HepG2 (cell line): ENCODE measurements around the gene ZNF48. TPM values are rescaled to one million over a fixed set of nuclear protein-coding genes. Genes with fewer than 3 reads are reported as not detected.

Experiments
- CAMTA2 ChIP-seq: sonication (generic); formaldehyde crosslinking; IDR thresholded peaks from 2 replicates; pipeline ENCODE4 v1.4.0; 2020; ENCODE audit warnings: mild to moderate bottlenecking, missing genetic modification reagents, borderline replicate concordance
- CHD2 ChIP-seq: IDR thresholded peaks from 2 replicates; pipeline ENCODE4 v1.6.1; 2011; ENCODE audit warnings: low read depth, low read length, improper control_type of control experiment
- FOSL2 ChIP-seq: sonication (generic); formaldehyde crosslinking; IDR thresholded peaks from 2 replicates; pipeline ENCODE4 v1.4.0; 2020; ENCODE audit warnings: missing genetic modification reagents
- HHEX ChIP-seq: IDR thresholded peaks from 2 replicates; pipeline ENCODE4 v1.6.1; 2016; ENCODE audit warnings: control low read depth
- IKZF4 ChIP-seq: sonication (generic); formaldehyde crosslinking; IDR thresholded peaks from 2 replicates; pipeline ENCODE4 v1.5.1; 2020; ENCODE audit warnings: borderline replicate concordance, mild to moderate bottlenecking, low read depth, missing genetic modification reagents; ENCODE audit errors: not compliant biosample characterization
- KDM2A ChIP-seq: sonication (generic); formaldehyde crosslinking; IDR thresholded peaks from 2 replicates; pipeline ENCODE4 v1.4.0; 2020; ENCODE audit warnings: low read depth, missing genetic modification reagents, borderline replicate concordance
- NR1H2 ChIP-seq: sonication (generic); formaldehyde crosslinking; IDR thresholded peaks from 2 replicates; pipeline ENCODE4 v1.8.1; 2022; ENCODE audit warnings: low read depth, missing genetic modification reagents, borderline replicate concordance
- POLR2AphosphoS5 ChIP-seq: IDR thresholded peaks from 2 replicates; pipeline ENCODE4 v1.6.1; 2012; ENCODE audit warnings: low read depth, low read length
- POLR2G ChIP-seq: fragments of 200-400 bp; formaldehyde crosslinking; IDR thresholded peaks from 2 replicates; pipeline ENCODE4 v1.6.1; 2018; ENCODE audit warnings: mild to moderate bottlenecking, low read depth, low read length, moderate library complexity
- ZMYM4 ChIP-seq: sonication (generic); formaldehyde crosslinking; IDR thresholded peaks from 2 replicates; pipeline ENCODE4 v1.8.1; 2023; ENCODE audit warnings: mild to moderate bottlenecking, missing genetic modification reagents
- ZNF142 ChIP-seq: sonication (generic); formaldehyde crosslinking; IDR thresholded peaks from 2 replicates; pipeline ENCODE4 v1.4.0; 2020; ENCODE audit warnings: missing genetic modification reagents
- ZNF317 ChIP-seq: sonication (generic); formaldehyde crosslinking; IDR thresholded peaks from 2 replicates; pipeline ENCODE4 v1.5.0; 2020; ENCODE audit warnings: mild to moderate bottlenecking, missing genetic modification reagents
- ZNF333 ChIP-seq: sonication (generic); formaldehyde crosslinking; IDR thresholded peaks from 2 replicates; pipeline ENCODE4 v1.4.0; 2020; ENCODE audit warnings: mild to moderate bottlenecking, missing genetic modification reagents, borderline replicate concordance
- ZNF510 ChIP-seq: sonication (generic); formaldehyde crosslinking; IDR thresholded peaks from 2 replicates; pipeline ENCODE4 v1.4.0; 2020; ENCODE audit warnings: low read depth, mild to moderate bottlenecking, missing genetic modification reagents
- ZNF547 ChIP-seq: sonication (generic); formaldehyde crosslinking; IDR thresholded peaks from 2 replicates; pipeline ENCODE4 v1.5.1; 2020; ENCODE audit warnings: mild to moderate bottlenecking, missing genetic modification reagents
- ZNF615 ChIP-seq: sonication (generic); formaldehyde crosslinking; IDR thresholded peaks from 2 replicates; pipeline ENCODE4 v1.5.0; 2020; ENCODE audit warnings: mild to moderate bottlenecking, missing genetic modification reagents, borderline replicate concordance
- ZNF782 ChIP-seq: sonication (generic); formaldehyde crosslinking; IDR thresholded peaks from 2 replicates; pipeline ENCODE4 v1.4.0; 2020; ENCODE audit warnings: missing genetic modification reagents, mild to moderate bottlenecking, borderline replicate concordance
- ZNF878 ChIP-seq: sonication (generic); formaldehyde crosslinking; IDR thresholded peaks from 2 replicates; pipeline ENCODE4 v1.8.1; 2023; ENCODE audit warnings: mild to moderate bottlenecking, missing genetic modification reagents, moderate library complexity
- ZNF879 ChIP-seq: sonication (generic); formaldehyde crosslinking; IDR thresholded peaks from 2 replicates; pipeline ENCODE4 v1.8.1; 2023; ENCODE audit warnings: missing genetic modification reagents
- polyA plus RNA-seq, 8 experiments: library from polyadenylated mRNA; depleted of rRNA in 3 of 8; stranded (reverse) in 7 of 8; unstranded in 1 of 8; fragments of >200 nt; fragmentation: Illumina TruSeq in 4 of 8; extraction: Trizol in 4 of 8; gene quantifications; 2 replicates each; pipeline versions ENCODE4 v1.2.1 to v1.2.3, GENCODE V29; 2011 to 2016; ENCODE audit warnings: low read depth in 4 of 8, missing spikeins in 1 of 8, mixed read lengths in 1 of 8; ENCODE audit not compliant: insufficient read depth in 1 of 8
- total RNA-seq, 5 experiments: library from RNA; depleted of rRNA; stranded (reverse); fragments of >200 nt; fragmentation: Illumina TruSeq; extraction: Trizol; gene quantifications; 2 replicates each; pipeline ENCODE4 v1.2.3, GENCODE V29; 2016; ENCODE audit warnings: low read depth in 1 of 5
- TF ChIP-seq, protein P1 (sequence below): IDR thresholded peaks from 2 replicates; pipeline ENCODE4 v1.6.1; 2012; ENCODE audit warnings: inconsistent platforms
- TF ChIP-seq, protein P2 (sequence below): IDR thresholded peaks from 2 replicates; pipeline ENCODE4 v1.6.1; 2016; ENCODE audit warnings: low read depth, control low read depth
- TF ChIP-seq, protein P3 (sequence below): sonication (generic); formaldehyde crosslinking; IDR thresholded peaks from 2 replicates; pipeline ENCODE4 v1.4.0; 2020; ENCODE audit warnings: mild to moderate bottlenecking, low read depth, missing genetic modification reagents

The ZNF48 gene
- total and polyA plus RNA-seq, 2 of the 13 experiments (the other 11 are each of a cell fraction or from before 2014, with no cell fraction given), result 9.9 to 12.3 TPM

DNA sequence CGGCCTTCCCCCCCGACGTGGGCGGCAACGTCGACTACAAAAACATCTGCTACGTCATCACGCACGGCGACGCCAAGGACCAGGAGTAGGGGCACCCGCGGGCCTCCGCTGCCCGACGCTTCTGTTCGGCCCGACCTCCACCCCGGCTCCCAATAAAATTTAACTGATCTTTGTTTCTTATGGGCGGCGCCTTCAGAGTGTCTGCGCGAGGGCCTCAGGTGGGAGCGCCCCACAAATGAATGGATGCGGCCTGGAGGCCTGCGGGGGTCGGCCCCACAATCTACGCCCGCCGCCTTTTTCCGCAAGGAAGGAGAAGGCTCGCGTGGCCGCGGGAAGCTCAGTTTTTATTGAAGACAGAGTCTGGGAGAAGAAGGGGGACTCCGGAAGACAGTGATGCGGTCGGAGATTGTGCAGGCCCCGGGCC is 17.4 kb upstream of the ZNF48 start (continued):
- TF ChIP-seq CHD2 (no peak), ZNF547 (CRISPR knock-in tag) (0 out of 2 replicates have a peak, but pooled peaks have one; percentile 3), ZNF878 (CRISPR knock-in tag) (peak; percentile 91), POLR2G (peak; percentile 75; the same call in 1 of the 2 replicates), ZNF142 (CRISPR knock-in tag) (no peak), CAMTA2 (no peak), ZNF615 (CRISPR knock-in tag) (no peak), ZMYM4 (peak; percentile 69; the same call in 1 of the 2 replicates), ZNF510 (no peak; the same call in none of the 2 replicates), ZNF879 (CRISPR knock-in tag) (peak; percentile 23; the same call in 1 of the 2 replicates), NR1H2 (CRISPR knock-in tag) (no peak), ZNF317 (CRISPR knock-in tag) (peak; percentile 44; the same call in 1 of the 2 replicates), ZNF782 (CRISPR knock-in tag) (no peak), IKZF4 (CRISPR knock-in tag) (no peak), HHEX (no peak), FOSL2 (CRISPR knock-in tag) (peak; percentile 12; the same call in 1 of the 2 replicates), ZNF333 (CRISPR knock-in tag) (peak; percentile 34; the same call in 1 of the 2 replicates), POLR2AphosphoS5 (peak; percentile 64; the same call in 1 of the 2 replicates), KDM2A (CRISPR knock-in tag) (0 out of 2 replicates have a peak, but pooled peaks have one; percentile 3)
- TF ChIP-seq, protein P1, sequence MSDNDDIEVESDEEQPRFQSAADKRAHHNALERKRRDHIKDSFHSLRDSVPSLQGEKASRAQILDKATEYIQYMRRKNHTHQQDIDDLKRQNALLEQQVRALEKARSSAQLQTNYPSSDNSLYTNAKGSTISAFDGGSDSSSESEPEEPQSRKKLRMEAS, result 0 out of 2 replicates have a peak, but pooled peaks have one; percentile 48
- TF ChIP-seq, protein P2, sequence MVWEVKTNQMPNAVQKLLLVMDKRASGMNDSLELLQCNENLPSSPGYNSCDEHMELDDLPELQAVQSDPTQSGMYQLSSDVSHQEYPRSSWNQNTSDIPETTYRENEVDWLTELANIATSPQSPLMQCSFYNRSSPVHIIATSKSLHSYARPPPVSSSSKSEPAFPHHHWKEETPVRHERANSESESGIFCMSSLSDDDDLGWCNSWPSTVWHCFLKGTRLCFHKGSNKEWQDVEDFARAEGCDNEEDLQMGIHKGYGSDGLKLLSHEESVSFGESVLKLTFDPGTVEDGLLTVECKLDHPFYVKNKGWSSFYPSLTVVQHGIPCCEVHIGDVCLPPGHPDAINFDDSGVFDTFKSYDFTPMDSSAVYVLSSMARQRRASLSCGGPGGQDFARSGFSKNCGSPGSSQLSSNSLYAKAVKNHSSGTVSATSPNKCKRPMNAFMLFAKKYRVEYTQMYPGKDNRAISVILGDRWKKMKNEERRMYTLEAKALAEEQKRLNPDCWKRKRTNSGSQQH (CRISPR knock-in tag), result peak; percentile 31; the same call in 1 of the 2 replicates
- TF ChIP-seq, protein P3, sequence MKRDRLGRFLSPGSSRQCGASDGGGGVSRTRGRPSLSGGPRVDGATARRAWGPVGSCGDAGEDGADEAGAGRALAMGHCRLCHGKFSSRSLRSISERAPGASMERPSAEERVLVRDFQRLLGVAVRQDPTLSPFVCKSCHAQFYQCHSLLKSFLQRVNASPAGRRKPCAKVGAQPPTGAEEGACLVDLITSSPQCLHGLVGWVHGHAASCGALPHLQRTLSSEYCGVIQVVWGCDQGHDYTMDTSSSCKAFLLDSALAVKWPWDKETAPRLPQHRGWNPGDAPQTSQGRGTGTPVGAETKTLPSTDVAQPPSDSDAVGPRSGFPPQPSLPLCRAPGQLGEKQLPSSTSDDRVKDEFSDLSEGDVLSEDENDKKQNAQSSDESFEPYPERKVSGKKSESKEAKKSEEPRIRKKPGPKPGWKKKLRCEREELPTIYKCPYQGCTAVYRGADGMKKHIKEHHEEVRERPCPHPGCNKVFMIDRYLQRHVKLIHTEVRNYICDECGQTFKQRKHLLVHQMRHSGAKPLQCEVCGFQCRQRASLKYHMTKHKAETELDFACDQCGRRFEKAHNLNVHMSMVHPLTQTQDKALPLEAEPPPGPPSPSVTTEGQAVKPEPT (CRISPR knock-in tag), result no peak
